GM21619 (cell line): ENCODE data around the gene PGAP6.
"Not testable (repeated sequence)": the region's sequence is repeated elsewhere in the genome, so short reads cannot be mapped to it uniquely, and the experiment has no call there.

Experiments used
- ATAC-seq: cut with Tn5 transposase; IDR thresholded peaks from one replicate; pipeline ENCODE4 v1.9.1; 2021; ENCODE audit not compliant: unreplicated experiment

The PGAP6 gene, protein sequence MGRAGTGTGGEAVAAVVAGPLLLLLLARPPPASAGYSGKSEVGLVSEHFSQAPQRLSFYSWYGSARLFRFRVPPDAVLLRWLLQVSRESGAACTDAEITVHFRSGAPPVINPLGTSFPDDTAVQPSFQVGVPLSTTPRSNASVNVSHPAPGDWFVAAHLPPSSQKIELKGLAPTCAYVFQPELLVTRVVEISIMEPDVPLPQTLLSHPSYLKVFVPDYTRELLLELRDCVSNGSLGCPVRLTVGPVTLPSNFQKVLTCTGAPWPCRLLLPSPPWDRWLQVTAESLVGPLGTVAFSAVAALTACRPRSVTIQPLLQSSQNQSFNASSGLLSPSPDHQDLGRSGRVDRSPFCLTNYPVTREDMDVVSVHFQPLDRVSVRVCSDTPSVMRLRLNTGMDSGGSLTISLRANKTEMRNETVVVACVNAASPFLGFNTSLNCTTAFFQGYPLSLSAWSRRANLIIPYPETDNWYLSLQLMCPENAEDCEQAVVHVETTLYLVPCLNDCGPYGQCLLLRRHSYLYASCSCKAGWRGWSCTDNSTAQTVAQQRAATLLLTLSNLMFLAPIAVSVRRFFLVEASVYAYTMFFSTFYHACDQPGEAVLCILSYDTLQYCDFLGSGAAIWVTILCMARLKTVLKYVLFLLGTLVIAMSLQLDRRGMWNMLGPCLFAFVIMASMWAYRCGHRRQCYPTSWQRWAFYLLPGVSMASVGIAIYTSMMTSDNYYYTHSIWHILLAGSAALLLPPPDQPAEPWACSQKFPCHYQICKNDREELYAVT

GRCh38 chr16:381789-382717, at the start of gene PGAP6:
Gene PGAP6 (minus strand): TSS chr16:381978. CDS start chr16:381821, 157 bp downstream.
- ATAC-seq: no peak

DNA sequence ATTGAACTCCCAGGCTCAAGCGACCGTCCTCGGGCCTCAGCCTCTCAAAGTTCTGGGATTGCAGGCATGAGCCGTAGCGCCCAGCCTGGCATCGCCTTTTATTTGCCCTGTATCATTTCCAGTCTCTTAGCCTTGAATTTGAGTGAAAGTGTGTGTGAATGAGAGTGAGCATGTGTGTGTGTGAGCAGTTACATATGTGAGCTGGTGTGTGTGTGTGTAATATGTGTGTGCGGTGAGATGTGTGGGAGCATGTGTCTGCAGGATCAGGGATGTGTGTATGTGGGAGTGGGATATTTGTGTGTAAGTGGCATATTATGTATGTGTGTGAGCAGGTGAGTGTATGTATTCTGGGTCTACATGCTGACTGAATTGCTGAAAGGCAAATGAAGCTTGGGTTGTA, 49.1 kb upstream of the PGAP6 start:
- ATAC-seq: no peak

GRCh38 chr16:427250-427649, 45.5 kb upstream of the PGAP6 start:
- ATAC-seq: no peak

DNA sequence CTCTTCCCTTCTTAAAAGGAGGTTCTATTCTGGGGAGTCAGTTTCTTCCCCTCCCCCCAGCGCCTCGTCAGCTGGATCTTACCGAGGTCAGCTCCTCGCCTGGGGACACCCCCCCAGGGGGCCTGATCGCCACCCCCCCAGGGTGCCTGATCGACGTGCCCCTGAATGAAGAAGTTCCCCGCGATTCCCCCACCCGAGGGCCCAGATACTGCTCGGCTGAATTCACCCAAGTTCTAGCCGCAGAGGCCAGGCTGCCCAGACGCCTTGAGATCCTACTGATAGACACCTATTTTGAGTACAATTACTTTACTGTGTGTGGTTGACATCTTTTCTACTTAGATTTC, 45.1 kb upstream of the PGAP6 start:
- no peak for ATAC-seq

DNA sequence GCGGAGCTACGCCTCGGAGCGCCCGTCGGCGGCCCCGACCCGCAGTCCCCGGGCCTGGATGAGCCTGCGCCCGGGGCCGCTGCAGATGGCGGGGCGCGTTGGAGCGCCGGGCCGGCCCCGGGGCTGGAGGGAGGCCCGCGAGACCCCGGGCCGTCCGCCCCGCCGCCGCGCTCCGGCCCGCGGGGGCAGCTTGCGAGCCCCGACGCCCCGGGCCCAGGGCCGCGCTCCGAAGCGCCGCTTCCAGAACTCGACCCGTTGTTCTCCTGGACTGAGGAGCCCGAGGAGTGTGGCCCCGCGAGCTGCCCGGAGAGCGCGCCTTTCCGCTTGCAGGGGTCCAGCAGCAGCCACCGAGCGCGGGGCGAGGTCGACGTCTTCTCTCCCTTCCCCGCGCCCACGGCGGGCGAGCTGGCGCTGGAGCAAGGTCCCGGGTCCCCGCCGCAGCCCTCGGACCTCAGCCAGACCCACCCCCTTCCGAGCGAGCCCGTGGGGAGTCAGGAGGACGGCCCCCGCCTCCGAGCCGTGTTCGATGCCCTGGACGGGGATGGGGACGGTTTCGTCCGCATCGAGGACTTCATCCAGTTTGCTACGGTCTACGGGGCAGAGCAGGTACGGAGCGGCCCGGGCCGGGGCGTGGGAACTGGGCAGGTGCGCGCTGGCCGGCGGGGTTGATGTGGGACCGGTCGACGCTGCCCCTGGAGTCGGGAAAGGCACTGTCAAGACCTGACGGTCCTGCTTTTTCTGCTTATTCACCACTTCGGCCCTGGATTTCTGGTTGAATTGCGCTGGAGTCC, 44.5 kb upstream of the PGAP6 start:
- ATAC-seq: peak; percentile 5

DNA sequence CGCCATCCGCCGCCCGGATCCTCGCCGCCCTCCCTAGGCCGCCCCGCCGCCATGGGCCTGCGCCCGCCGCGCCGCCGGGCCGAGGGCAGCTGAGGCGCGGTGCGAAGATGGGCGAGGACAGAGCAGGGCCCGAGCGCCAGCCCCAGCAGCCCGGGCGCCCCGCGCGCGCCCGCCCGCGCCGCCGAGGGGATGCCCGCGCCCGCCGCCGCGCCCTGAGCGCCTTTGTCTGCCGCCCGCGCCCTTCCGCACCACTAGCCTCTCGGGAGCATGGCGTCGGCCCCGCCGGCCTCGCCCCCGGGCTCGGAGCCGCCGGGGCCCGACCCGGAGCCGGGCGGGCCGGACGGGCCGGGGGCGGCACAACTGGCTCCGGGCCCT, 43.9 kb upstream of the PGAP6 start:
- ATAC-seq: peak; percentile 40

DNA sequence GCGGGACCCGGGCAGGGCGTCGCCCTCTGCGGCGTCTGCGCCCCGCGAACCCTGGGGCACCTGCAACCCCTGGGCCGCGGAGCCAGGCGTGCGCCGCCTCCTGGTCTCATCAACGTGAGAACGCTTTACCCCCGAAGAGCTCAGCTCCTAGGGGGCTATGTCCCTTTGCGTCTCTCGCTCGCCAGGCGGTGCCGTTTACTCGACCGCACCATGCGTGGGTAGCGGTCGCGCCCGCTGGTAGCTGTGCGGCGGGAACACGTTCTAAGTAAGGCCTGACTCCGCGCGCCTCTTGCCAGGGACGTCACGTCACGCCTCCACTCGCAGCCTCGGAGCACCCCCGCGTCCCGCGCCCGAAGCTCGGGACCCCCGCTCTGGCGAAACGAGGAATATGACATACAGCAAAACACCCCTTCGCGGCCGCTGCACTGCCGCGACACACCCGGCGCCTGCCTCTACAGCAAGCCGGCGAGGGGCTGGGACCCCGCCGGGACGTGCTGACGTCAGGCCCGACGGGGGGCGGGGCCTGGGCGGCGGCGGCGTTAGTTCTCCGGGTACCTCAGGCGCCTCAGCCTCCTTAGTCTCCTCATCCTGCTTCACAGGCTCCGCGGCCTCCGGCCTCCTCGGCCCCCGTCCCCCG, 43.4 kb upstream of the PGAP6 start, which contains the start of gene RAB11FIP3:
TSS of gene RAB11FIP3 (plus strand) at position 568 of the 637 bp plus-strand sequence. CDS start 358 bp downstream, outside the sequence.
- peak; percentile 78 for ATAC-seq

DNA sequence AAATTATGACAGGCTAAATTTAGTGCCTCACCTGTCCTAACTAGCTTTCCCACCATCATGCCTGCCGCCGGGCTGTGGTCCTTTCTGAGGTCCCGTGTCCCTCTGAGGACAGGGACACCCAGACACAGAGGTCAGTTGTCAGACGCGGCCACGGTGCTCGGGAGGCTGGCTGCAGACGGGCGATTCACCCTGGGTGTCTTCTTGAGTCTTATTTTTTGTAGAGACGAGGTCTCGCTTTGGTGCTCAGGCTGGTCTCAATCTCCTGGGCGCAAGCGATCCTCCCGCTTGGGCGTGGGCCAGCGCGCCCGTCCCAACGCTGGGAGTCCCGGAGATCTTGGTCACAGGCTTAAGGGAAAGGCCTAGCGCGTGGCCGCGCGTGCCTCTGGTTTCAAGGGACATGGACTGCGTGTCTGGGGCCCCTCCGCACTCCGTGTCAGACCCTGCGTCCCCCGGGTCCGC, 42.9 kb upstream of the PGAP6 start:
- ATAC-seq: no peak

DNA sequence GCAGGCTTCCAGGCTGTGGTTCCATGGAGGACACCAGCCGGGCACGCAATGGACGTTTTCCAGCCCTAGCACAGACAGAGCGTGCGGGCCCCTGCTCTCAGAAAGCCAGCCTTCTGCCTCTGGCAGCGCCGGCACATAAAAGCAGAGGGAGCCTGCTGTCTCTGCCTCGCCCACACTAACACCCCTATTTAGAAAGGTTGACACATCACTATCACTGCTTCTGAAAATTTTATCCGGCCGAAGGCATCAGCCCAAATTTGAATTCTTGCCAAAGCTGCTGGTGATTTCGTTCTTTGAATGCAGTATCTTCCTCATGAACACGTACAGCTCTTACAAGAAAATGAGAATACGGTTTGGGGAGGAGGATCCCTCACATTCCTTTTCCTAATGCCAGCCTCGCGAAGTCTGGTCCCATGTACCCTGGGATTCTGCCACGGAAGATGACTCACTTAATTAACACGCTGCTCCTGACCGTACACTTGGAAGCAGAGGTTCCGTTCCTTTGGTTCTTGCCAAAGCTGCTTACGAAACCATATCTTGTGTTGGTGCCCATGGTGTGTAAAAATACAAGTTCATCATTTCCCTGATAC, 42.4 kb upstream of the PGAP6 start:
- ATAC-seq: no peak

DNA sequence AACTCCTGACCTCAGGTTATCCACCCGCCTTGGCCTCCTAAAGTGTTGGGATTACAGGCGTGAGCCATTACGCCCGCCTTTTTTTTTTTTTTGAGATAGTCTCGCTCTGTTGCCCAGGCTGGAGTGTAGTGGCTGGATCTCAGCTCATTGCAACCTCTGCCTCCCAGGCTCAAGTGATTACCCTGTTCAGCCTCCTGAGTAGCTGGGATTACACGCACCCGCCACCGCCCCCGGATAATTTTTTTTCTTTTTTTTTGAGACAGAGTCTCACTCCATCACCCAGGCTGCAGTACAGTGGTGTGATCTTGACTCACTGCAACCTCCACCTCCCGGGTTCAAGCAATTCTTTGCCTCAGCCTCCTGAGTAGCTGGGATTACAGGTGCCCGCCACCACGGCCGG, 40.4 kb upstream of the PGAP6 start:
- ATAC-seq: not testable (repeated sequence)

GRCh38 chr16:415170-415498, 33.4 kb upstream of the PGAP6 start:
- ATAC-seq: not testable (repeated sequence)

GRCh38 chr16:414395-415169, 32.8 kb upstream of the PGAP6 start:
- ATAC-seq: no peak

DNA sequence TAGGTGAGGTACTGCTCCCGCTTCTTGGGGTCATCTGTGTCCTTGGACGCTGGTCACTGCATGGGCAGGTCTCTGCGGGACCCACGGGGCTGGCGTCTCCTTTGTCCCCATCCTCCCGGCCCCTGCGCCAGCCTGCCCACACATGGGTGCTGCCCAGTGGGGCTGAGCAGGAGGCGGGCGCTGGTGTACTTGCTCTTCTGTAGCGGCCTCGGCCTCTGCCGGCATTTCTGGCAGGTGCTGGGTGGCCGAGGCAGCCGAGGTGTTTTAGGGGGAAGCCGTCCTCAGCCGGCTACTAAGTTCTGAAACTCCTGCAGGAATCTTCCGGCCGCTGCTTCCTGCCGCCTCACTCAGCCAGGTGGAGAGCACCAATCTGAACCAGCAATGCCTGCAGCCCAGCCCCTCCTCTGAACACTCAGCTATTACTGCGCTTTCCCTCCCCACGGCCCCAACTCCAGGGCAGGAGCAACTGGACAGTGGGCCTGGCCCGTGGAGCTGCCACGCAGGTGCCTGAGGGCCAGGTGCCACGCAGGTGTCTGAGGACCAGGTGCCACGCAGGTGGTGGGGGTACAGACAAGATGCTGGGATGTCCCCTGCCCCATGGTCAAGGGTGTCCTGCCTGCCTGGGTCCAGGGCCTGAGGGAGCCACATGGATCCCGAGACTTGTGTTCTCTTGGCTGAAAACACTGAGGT, 29.9 kb upstream of the PGAP6 start:
- no peak for ATAC-seq

- ATAC-seq: no peak
Observed at GRCh38 chr16:410516-411178, 28.9 kb upstream of the PGAP6 start.

DNA sequence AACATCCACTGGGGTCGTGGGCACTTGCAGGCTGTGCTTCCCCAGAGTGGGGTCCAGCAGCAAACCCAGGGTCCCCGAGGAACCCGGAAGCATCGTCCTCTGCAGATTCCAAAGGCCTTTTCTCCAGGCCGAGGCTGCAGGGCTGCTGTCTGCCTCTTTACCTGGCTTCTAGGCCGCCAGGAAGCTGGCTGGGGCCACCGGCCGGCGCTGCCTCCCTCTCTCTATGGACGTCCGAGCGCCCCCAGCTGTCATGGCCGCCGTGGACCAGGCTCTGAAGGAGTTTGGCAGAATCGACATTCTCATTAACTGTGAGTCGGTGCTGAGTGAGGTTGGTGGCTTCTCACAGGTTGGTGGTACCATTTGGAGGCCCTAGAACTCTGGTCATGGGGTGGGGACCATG, 25.5 kb upstream of the PGAP6 start:
- no peak for ATAC-seq

DNA sequence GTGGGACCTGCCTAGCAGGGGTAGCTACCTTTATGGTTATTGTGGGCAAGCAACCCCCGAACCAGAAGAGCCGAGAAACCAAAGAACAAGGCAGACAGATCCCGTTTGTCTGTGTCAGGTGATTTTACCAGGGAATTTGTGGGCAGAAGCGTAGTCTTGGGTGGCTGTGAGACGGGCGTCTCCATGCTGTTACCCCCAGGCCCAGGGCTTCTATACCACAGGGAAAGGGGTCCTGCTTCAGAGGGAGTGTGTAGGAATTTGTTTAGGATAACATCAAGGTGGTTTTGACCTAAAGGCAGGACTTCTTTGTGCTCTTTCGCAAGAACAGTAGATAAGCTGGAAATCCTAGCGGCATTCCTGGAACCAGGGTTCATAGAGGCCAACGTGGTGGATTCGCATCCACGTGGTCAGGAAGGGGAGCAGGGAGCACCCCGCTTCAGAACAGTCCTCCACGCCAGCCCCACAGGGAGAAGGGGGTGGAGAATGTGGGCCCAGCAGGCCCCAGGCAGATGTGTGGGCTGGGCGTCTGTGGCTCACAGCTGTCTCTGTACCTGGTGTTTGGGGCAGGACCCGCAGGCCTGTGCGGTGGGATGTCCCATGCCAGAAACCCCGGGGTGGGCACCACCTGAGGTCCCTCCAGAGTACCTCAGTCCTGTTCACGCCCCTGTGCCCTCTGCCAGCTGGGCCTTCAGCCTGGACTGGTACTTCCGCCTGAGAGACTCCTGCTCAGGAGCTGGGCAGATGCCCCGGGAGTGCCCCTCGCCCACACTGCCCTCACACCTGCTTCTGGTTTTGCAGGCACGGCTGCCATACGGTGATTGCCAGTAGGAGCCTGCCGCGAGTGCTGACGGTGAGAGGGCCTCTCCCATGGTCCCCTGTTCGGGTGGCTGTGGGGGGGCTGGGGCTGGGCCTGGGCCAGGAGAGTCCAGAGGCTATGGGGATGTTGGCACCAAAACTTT, 24.0 kb upstream of the PGAP6 start:
- ATAC-seq: no peak
